M059J (cell line): ENCODE results near the gene MCTP1. TPM values are rescaled to one million over a fixed set of nuclear protein-coding genes. Genes with fewer than 3 reads are reported as not detected.
"Not testable (repeated sequence)": the region's sequence is repeated elsewhere in the genome, so short reads cannot be mapped to it uniquely, and the experiment has no call there.

Source experiments
- DNase-seq: peaks from one replicate; pipeline ENCODE4 v3.0.0-alpha.2; 2012; ENCODE audit warnings: low read depth
- total RNA-seq: library from RNA; depleted of rRNA; stranded (reverse); fragments of >200 nt; shearing (Covaris generic); gene quantifications from 2 replicates; pipeline ENCODE4 v1.2.3, GENCODE V29; 2014

The MCTP1 gene
- total RNA-seq, 1 experiment from 2014 or later, result not detected

DNA sequence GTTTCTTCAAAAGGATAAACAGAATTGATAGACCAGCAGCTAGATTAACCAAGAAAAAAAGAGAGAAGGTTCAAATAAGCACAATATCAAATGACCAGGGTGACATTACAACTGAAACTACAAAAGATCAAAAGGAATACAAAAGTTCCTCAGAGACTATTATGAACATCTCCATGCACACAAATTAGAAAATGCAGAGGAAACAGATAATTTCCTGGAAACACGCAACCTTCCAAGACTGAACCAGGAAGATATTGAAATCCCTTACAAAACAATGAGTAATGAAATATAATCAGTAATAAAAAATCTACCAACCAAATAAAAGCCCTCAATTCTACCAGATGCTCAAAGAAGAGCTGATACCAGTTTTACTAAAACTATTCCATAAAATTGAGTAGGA lies 252.1 kb downstream of the MCTP1 start:
- DNase-seq, result no peak

GRCh38 chr5:95029569-95030366 lies 255.1 kb downstream of the MCTP1 start:
- peak; percentile 7 for DNase-seq

GRCh38 chr5:95027775-95028174 lies 257.1 kb downstream of the MCTP1 start:
- no peak for DNase-seq

DNA sequence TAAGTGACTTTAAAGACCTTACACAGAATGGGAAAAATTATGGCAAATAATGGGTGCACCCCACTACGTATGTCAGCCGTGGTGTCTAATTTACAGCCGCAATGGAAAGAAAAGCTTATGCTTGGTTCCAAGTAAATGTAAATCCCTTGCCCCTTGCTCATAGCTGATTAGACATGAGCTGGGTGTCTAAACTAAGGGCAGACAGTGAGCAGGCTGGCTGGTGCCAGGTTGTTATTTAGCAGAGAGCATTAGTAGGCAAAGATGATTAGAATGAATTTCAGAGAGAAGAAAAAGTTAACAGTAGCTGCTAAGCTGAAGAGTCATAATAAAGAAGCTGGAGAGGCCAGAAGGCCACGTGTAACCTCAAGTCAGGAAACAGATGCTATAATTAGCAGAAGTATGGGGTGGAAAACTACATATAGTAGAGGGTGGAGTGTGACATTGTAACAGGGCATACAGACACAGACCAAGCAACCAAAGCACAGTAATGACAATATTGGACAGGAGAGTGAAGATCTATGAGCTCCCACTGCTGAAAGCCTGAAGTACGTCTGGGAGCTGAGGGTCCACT lies 257.7 kb downstream of the MCTP1 start:
- DNase-seq, result no peak

GRCh38 chr5:95026718-95027117 lies 258.2 kb downstream of the MCTP1 start:
- DNase-seq, result no peak

- peak; percentile 5 for DNase-seq
These were observed 261.8 kb downstream of the MCTP1 start for GRCh38 chr5:95022967-95023695.

GRCh38 chr5:95020345-95020744 lies 264.5 kb downstream of the MCTP1 start:
- DNase-seq, result no peak

- DNase-seq, result no peak
These were observed 265.9 kb downstream of the MCTP1 start for GRCh38 chr5:95018946-95019345.

DNA sequence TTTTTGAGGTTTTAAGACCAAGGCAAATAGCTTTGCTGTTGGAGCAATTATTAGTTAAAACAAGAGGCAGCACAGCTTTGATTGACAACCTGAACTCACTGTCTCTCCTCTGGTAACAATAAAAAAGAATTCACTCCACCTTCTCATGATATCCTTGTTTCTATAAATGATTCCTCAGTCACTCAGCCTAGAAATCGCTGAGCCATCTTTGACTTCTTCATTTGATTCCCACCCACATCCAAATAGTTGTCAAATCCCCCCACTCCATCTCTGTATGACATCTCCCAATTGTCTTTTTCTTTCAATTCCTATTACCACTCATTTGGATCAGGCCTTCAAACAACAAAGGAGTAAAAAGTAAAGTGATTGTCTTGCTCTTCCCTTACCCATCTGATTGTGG lies 266.4 kb downstream of the MCTP1 start:
- DNase-seq, result no peak

DNA sequence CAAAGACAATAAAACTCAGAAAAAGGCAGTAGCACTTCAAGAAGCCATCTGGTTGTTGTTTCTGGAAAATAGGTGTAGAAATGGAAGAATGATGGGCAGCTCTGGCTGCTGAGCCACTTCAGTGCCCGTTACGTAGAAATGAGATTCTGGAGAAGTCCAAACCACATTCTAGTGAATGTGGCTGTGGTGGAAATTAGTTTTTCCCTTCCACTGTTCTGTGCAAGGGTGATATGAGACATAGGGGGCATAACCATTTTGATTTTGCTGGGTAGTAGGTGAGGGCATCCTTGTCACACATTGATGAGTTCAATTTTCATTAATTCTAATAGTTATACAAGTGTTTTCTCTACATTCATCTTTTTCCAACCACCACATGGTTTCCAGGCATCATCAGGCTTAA lies 275.1 kb downstream of the MCTP1 start:
- no peak for DNase-seq

DNA sequence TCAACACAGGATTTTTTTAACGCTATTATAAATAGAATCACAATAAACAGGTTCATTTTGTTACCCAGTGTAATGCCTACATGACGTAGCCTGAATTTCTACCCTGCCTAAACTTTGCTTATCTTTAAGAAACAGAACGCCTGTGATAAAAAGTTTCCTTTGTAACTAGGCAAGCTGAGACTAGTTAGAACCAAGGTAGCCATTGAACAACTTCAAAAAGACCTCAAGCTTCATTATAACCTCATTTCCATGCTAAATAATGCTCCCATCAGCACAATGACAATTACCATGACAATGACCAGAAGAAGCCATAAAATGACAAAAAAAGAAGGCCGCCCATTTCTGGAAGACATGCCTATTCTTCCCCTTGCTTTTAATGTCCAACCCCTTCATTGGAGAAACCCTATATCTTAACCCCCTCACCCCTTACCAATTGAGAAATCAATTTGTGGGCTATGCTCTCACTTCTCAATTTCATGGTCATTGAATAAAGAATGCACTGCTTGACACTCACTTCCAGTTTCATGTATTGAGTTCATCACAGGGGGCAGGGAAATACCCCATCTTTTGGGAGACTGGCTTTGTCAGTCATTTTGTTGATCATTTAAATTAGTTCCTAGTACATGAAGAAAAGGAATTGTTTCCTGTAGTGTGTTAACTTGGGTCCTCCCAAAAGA lies 276.8 kb downstream of the MCTP1 start:
- DNase-seq, result no peak

DNA sequence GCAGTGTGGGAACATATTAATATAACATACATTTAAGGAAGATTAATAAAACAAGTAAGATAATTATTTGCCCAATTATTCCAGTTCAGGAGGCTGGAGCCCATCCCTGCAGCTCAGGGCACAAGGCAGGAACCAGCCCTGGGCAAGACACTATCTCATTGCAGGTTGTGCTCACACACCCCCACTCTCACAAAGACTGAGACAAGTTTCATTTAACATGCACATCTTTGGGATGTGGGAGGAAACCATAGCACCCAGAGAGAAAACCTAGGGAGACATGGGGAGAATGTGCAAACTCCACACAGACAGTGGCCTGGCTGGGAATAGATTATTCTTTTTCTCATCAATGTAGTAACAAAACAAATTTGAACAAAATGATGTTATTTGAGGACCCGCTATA lies 279.1 kb downstream of the MCTP1 start:
- no peak for DNase-seq

GRCh38 chr5:94998670-94999069 lies 286.2 kb downstream of the MCTP1 start:
- no peak for DNase-seq

DNA sequence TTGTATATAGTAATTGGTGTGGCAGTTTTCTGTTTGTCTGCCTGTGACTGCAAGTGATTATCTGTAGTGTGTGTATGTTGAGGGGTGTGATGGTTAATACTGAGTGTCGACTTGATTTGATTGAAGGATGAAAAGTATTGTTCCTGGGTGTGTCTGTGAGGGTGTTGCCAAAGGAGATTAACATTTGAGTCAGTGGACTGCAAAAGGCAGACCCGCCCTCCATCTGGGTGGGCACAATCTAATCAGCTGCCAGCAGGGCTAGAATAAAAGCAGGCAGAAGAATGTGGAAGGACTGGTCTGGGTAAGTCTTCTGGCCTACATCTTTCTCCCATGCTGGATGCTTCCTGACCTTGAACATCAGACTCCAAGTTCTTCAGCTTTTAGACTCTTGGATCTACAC lies 290.4 kb downstream of the MCTP1 start:
- not testable (repeated sequence) for DNase-seq

GRCh38 chr5:94993491-94993890 lies 291.4 kb downstream of the MCTP1 start:
- no peak for DNase-seq

GRCh38 chr5:94992325-94992724 lies 292.6 kb downstream of the MCTP1 start:
- DNase-seq, result no peak

DNA sequence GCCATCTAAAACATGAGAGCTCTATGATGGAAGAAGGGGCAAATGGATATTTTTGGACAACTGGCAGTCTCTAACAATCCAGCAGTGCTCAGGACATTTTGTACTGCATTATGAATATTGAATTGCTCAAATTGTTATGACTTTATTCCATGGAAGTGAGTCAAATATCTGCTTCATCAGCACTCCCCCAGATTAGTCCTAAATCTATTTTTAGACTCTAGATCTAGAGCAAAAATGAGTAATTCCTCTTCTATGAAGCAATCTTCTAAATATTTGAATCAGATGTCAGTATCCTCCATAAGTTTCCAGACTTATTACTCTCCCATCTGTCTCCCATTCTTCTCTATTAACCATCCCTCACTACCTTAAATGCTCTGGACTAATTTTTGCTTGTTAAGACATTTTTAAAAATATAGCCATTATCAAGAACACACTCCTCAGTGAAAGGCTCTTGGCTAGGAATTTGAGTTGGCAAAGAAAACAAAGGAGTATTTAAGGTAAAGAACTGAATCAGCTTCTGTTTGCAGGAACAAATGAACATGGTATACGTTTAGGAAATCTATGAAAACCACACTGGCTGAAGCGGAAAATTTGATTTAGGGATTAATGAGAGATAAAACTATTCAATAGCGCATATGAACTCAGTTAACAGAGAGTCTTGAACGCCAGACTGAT lies 300.9 kb downstream of the MCTP1 start:
- peak; percentile 3 for DNase-seq

GRCh38 chr5:94977437-94977836 lies 307.5 kb downstream of the MCTP1 start:
- no peak for DNase-seq

DNA sequence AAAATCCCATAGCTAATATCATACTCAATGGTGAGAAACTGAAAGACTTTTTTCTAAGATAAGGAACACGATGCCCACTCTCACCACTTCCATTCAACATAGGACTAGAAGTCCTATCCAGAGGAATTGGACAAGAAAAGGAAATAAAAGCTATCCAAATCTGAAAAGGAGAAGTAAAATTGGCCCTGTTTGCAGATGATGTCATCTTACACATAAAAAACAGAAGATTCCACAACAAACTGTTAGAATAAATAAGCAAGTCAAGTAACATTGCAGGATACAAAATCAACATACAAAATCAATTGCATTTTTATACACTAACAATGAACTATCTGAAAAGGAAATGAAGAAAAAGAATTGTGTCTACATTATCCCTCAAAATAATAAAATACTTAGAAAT lies 308.0 kb downstream of the MCTP1 start:
- no peak for DNase-seq

GRCh38 chr5:94972268-94972667 lies 312.6 kb downstream of the MCTP1 start:
- no peak for DNase-seq

DNA sequence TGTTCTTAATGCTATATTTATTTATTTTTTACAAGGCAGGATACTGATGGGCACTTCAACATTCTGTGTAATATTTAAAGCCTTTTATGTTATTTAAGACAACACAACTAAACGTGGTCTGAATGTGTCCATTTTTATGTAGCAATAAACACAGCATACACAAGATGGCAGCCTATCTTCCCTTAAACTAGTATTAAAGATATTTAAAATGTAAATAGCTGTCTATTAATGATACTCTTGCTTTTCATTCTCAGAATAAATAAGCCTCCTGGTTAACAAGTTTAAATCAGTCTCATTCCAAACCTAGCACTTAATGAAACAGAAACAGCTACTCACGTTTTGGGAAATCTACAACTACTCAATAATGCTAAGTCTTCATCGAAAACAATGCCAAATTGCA lies 315.7 kb downstream of the MCTP1 start:
- DNase-seq, result peak; percentile 1
